SH-SY5Y (cell line): ENCODE results near the gene LSM4.

ENCODE experiments used
- GATA2 ChIP-seq: IDR thresholded peaks from 2 replicates; pipeline ENCODE4 v1.6.1; 2011; ENCODE audit warnings: mild to moderate bottlenecking, low read depth, low read length
- GATA3 ChIP-seq: IDR thresholded peaks from 2 replicates; pipeline ENCODE4 v1.6.1; 2011; ENCODE audit warnings: low read depth, mild to moderate bottlenecking, low read length, moderate library complexity

LSM4 gene

DNA sequence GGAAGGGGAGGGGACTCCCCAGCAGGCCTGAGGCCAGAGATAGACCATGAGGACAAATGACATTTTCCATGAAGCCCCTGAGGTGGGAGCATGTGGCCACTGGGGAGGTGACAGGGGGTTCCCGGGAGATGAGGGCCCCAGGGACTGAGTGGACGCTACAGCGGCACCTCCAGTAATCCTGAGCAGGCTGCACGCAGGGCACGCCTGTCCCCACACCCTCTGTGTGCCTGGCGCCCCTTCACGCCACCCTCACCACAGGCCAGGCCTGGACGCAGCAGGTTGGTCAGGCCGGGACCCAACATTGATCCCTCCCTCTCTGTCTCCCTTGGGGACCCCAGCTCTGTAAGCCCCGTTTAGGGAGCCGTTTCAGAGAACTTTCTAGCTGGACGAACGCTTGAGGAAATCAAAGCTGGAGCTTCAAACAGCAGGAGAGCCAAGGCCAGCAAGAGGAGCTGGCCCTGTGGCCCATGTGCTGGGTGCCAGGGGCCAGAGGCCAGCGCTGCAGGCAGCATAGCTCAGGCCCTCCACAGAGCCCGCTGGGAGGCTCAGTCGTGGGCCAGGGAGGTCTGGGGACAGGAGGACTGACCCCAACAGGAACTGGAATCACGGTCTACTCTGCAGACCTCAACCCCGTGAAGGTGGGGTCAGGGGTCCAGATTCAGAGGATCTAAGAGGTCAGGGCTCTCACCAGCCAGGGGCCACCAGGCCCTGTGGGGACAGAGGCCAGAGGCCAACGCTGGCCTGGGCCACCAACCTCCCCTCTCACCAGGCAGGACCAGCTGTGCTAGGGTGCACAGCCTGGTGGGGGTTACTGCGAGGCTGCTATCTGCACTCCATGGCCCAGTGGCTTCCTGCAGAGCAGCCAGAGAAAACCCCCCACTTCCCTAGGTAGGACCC, 14.6 kb downstream of the LSM4 start:
- TF ChIP-seq GATA3, result no peak
- TF ChIP-seq GATA2, result no peak

DNA sequence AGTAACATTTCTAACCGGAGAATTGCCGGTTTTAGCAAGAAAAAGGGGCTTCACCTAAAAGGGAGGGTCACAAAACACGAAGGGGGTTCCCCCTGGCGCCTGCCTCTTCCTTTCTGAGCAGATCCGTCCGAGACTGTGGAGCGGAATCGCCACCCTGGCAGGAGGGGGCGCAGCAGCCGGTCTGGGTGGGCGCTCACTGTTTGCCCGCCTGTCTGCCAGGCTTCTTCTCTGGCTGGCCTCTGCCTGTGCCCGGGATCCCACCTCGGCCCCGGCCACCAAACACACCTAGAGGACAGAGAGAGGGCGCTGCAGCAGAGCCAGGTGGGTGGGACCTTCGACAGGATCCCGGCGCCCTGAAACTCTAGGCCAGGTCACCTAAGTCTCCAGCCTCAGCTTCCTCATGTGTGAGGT, 15.6 kb downstream of the LSM4 start:
- no peak for TF ChIP-seq GATA2
- TF ChIP-seq GATA3, result no peak

DNA sequence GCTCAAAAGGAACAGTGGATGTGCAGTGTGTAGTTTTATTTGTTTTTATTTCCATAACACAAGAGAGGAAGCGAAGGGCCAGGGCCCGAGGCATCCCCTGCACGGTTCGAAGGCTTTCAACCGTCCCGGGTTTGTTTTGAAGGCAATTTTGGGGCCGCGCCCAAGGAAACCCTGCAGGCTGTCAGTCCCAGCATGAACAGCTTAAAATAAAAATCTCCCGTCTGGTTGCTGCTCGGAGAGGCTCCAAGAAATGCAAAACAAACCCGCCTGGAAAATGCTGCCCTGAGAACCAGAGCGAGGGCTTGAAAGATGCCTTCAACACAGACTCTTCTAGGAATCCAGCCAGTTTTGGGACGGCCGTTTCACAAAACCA, 16.0 kb downstream of the LSM4 start:
- TF ChIP-seq GATA3, result no peak
- no peak for TF ChIP-seq GATA2

DNA sequence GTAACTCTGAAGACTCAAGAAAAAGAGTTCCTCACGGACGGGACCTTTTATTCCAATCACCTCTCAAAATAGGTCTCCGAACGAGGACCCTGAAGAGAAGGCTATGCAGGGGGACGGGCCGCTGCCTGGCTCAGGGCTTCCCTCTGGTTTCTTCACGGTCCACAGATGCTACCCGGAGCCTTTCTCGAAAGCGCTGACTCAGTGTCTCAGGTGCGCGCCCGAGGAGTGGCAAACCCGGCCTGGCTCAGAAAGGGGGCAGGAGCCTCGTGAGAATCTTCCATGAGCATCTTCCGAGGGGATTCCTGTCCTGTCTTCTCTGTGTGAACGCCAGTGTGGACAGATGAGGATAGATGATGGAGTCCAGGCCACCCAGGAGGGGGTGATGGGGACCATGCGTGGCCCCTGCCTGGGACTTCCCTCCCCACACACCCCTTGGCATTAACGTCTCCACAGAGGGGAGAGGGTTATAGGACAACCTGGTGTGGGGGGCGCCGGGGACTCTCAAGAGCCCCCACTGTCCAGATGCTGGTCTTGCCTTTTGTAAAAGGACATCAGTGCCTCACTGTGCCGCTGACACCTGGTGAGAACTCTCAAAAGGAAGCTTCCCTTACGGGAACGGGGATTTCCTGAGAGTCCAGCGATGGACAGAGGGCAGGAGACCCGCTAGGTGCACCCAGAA, 16.5 kb downstream of the LSM4 start:
- TF ChIP-seq GATA2, result no peak
- TF ChIP-seq GATA3, result no peak

DNA sequence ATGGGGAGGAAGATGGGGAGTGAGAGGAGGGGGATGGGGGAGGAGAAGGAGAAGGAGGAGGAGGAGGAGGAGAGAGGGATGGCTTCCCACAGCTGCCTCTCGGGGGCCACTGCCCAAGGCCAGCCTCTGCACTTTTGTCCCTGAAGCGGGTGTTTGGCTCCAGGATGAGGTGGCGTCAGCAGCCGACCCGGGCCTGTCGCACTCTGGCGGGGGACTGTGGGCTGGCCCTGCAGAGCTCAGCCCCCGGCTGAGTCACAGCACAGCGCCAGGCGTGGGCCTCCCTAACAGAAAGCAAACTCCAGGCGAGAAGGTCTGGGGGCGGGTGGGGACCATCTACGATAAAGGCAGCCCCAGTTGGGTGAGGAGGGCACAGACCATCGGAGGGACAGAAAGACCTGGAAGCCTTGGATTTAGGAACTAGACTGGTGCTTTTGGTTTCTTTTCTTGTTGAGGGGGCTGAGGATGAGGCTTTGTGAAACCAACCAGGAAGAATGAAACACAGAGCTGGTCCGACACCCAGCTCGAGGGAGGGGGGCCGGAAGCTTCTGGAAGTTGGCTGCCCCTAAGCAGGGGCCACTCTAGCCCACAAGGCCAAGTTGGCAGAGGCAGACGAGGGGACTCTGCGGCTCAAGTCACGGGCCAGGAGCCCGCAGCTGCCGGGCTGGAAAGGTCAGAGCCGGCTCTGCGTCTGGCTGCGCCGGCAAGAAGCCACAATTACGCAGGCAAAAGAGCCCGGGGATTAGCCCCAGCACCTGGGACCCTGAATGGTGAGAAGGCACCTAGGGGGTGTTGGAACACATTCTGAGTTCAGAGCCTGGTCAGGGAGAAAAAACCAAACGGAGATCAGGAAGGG, 18.2 kb downstream of the LSM4 start:
- TF ChIP-seq GATA2 (no peak), GATA3 (no peak)

DNA sequence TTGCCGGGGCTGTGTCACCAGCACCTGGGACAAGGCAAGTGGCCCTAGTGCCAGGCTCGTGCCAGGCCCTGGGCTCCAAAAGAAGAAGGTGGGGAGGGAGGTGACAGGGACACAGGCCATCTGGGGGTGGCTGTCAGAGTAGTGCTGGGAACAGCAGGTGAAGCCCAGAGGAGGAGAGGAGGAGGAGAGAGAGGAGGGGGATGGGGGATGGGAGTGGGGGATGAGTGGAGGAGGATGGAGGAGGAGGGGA, 18.7 kb downstream of the LSM4 start:
- TF ChIP-seq GATA2 (no peak), GATA3 (no peak)

DNA sequence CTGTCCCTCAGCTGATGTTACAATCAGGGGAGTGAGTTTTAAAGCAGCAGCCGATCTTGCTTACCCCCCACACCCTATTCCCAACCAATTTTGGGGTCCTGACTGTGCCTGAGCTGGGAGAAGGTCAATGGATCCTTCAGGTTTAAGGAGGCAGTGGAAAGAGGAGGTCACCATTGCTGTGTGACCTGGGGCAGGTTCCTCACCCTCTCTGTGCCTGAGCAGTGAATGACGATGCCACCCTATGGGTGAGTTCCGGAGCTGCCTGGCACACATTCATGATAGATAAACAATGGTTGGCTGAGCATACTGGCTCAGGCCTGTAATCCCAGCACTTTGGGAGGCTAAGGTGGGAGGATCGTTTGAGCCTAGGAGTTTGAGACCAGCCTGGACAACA, 21.2 kb downstream of the LSM4 start:
- no peak for TF ChIP-seq GATA2
- TF ChIP-seq GATA3, result no peak

DNA sequence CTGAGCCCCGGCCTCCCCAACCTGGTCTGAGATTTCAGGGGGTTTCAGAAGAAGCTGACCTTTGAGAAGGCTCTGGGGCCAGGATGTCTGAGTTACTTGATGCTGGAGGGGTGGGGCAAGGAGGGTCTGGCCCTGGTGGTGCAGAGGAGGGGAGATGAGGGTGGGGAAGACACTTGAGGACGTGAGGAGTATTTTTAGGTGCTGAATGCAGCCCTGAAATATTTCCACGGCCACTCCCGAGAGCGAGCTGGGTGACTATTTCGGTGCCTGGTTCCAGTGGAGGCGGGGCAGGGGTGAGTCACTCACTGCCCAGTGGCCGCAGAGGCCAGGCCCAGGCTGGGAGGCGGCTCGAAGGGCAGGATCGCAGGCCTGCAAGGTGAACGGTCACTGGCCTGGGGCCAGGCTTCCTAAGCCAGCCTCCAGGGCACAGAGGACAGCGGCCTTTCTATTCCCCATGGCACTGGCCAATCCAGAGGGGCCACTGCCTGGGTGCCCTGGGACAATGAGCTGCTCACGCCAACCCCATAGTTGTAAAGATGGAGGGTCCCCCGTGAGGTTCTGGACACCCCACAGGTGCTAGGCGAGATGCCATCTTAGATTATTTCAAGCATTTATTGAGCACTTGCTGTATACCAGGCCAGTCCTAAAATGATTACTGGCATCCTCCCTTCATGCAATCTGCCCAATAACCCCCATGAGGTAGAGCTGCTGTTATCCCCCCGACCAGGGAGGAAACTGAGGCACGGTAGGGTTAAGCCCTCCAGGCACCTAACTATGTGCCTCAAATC, 21.8 kb downstream of the LSM4 start:
- TF ChIP-seq GATA3 (no peak), GATA2 (no peak)

DNA sequence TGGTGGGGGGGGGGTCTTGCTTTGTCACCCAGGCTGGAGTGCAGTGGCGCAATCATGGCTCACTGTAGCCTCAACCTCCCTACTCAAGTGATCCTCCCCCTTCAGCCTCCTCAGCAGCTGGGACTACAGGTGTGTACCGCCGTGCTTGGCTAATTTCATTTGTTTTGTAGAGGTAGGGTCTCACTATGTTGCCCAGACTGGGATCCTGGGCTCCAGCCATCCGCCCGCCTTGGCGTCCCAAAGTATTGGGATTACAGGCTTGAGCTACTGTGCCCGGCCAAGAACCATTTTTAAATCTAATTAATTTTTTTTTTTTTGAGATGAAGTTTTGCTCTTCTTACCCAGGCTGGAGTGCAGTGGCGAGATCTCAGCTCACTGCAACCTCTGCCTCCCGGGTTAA, 23.2 kb downstream of the LSM4 start:
- TF ChIP-seq GATA3, result no peak
- TF ChIP-seq GATA2, result no peak

DNA sequence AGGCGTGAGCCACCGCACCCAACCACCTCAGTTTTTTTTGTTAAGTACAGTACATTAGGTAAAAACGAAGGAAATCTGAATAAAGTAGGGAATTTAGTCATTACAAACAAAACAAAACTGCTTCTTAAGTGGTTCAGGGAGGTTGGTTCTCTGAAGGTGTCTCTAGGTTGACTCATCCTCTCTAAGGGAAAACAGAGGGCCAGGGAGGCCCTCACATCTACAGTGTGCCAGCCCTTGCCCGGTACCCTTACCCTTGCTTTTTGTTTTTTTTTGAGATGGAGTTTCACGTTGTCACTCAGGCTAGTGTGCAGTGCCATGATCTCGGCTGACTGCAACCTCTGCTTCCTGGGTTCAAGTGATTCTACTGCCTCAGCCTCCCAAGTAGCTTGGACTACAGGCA, 24.3 kb downstream of the LSM4 start:
- TF ChIP-seq GATA3 (no peak), GATA2 (no peak)

DNA sequence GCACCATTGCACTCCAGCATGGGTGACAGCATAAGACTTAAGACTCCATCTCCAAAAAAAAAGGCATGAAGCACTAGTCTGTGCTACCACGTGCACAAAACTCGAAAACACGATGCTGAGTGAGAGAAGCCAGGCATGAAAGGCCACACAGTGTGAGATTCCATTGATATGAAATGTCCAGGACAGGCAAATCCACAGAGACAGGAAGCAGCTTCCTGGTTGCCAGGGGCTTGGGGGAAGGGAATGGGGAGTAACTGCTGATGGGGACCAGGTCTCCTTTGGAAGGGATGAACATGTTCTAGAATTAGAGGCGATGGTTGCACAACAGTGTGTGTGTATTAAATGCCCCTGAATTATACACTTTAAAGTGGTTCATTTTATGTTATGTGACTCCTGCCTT, 25.6 kb downstream of the LSM4 start:
- TF ChIP-seq GATA3 (no peak), GATA2 (peak; percentile 64)

DNA sequence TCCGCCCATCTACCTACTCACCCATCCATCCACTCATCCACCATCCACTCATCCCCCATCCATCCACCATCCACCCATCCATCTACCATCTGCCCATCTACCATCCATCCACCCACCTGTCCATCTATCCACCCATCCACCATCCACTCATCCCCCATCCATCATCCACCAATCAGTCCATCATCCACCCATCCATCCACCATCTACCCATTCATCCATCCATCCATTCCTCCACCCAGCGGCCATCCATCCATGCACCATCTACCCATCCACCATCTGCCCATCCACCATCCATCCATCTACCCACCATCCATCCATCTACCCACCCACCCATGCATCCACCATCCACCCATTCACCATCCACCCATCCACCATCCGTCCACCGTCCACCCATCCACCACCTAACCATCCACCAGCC, 27.8 kb downstream of the LSM4 start:
- no peak for TF ChIP-seq GATA2

DNA sequence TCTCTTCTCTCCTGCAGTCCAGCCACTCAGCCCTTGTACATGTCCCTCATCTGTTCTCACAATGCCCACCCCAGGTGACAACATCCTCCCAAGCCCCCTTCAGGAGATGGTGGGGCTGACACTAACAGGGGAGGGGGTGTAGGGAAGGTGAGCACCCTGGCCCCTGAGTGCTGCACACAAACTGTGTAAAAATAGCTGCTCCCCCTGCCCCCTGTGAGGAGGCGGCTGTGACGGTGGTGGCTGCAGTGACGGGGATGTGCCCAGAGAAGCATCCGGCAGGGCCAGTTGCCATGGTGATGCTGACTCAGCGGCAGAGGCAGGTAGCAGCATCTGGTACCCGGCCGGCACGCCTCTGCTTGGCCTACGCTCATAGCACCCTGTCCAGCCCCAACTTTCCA, 28.4 kb downstream of the LSM4 start:
- TF ChIP-seq GATA2, result no peak
- TF ChIP-seq GATA3, result no peak
